GM21528 (cell line): ENCODE data around the gene APOBR.

Experiments used
- ATAC-seq: cut with Tn5 transposase; IDR thresholded peaks from one replicate; pipeline ENCODE4 v1.9.1; 2021; ENCODE audit warnings: mild to moderate bottlenecking, moderate library complexity; ENCODE audit not compliant: unreplicated experiment, low FRiP score

APOBR gene

GRCh38 chr16:28548306-28548802 lies 53.9 kb downstream of the APOBR start:
- no peak for ATAC-seq
